A549 treated with dexamethasone at 1 μM for 4 hours (cell line): ENCODE data around the gene TSC22D4. TPM values are rescaled to one million over a fixed set of nuclear protein-coding genes. Genes with fewer than 3 reads are reported as not detected.

ENCODE experiments used
- total RNA-seq: library from RNA; stranded (reverse); fragments of 200-300 nt; extraction: Qiagen RNA extraction; gene quantifications from 5 replicates; pipeline ENCODE4 v1.2.3, GENCODE V29; 2022

The TSC22D4 gene
- total RNA-seq: 49.8 to 72.0 TPM (median 61.8 TPM) in 5 replicates

GRCh38 chr7:100478958-100479660 lies at the start of gene TSC22D4:
Gene TSC22D4 (minus strand): TSS chr7:100479214. CDS start chr7:100478038, 1,176 bp downstream.

DNA sequence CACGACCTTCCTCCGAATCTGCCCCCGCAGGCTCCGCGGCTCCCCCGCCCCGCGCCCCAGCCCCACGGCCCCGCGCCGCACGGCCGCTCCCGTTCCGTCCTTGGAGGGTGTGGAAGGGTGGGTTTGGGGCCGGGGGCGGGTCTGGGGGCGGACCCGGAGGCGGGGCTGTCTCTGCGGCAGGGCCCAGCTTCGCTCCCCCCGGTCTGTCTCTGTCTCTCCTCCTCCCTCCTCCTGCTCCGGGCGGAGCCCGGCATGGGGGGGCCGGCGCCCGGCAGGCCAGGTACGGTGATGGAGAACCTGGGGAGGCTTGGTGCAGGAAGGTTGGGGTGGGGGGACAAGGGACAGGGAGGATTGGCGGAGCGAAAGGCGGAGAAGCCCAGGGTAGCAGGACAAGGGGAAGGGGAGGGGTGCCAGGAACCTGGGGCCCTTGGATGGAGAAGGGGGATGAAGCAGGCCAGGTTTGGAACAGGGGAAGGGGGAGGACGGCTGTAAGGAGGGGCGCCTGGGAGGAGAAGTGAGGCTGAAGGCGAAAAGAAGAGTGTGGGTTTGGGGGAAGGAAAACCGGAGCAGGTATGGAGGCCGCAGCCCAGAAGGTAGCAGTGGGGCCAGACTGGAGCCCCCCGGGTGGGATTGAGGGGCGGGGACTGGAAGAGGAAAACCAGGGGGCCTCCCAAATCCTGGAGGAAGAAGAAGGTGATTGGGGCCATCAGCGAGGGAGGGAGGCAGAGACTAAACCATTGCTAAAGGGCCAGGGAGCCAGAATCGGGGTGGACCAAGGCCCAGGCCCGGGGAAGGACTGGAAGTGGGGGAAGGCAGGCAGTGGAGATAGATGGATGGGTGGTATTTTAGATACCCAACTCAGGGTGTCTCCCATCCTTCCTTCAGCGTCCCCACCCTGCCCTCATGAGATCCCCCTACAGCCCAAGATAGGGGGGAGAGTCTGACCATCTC lies 5.0 kb upstream of the TSC22D4 start, which contains the start of gene NYAP1:
Gene NYAP1 (plus strand): TSS at position 206 of the 951 bp plus-strand sequence. CDS start 1,385 bp downstream, outside the sequence.

DNA sequence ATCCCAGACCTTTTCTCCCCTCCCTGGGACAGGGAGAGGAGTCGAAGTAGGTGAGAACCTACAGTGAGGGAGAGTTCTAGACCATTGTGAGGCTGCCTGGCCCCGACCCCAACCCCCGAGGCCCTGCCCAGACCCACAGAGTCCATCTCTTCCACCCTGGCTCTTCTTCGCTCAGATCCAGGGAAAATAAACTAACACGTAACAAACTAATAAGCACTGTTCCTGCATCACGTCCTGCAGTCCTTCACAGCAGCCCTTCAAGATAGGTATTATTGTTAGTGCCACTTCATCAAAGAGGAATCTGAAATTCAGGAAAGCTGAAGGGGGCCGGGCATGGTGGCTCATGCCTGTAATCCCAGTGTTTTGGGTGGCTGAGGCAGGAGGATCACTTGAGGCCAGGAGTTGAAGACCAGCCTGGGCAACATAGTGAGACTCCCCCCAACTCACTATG lies 14.8 kb downstream of the TSC22D4 start, which contains the start of gene SPACDR:
Gene SPACDR (minus strand): TSS at position 51 of the 451 bp plus-strand sequence. CDS start 235 bp downstream, outside the sequence.

DNA sequence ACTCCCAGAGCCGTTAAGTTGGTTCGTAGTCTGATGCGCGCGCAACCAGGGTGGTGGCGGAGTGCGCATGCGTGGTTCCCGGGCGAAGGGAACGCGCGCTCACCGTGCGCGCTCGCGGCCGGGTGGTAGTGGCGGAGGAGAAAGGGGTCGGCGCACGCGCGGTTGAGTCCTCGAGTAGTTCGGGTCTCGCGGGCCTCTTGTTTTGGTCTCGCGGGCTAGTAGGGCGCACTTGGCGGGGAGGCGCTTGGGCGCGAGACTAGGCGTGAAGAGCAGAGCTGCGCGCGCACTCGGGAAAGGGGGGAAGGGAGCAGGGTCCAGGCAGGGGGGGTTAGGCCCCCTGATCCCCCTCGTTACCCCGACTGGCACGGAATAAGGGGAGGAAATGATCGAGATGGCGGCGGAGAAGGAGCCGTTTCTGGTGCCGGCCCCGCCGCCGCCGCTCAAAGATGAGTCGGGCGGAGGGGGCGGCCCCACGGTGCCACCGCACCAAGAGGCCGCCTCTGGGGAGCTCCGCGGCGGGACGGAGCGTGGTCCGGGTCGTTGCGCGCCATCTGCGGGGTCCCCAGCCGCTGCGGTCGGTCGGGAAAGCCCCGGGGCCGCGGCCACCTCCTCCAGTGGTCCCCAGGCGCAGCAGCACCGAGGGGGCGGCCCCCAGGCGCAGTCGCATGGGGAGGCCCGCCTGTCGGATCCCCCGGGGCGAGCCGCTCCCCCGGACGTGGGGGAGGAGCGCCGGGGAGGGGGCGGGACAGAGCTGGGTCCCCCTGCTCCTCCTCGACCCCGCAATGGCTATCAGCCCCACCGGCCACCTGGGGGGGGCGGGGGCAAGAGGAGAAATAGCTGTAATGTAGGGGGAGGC lies 49.1 kb downstream of the TSC22D4 start, which contains the start of gene MEPCE:
Gene MEPCE (plus strand): TSS at position 195 of the 856 bp plus-strand sequence. CDS start 188 bp downstream, at position 383.

GRCh38 chr7:100428199-100428966 lies 50.6 kb downstream of the TSC22D4 start, which contains the start of gene ZCWPW1:
Gene ZCWPW1 (minus strand): TSS chr7:100428703. CDS start chr7:100420649, 8,054 bp downstream.

Other genes starting within 250 kb of the TSC22D4 start
- gene SPDYE3, start 171.5 kb downstream of the TSC22D4 start, total RNA-seq: not detected in 5 replicates
- gene PILRB, start 121.1 kb downstream of the TSC22D4 start, total RNA-seq: 12.1 to 32.0 TPM (median 25.1 TPM) in 5 replicates
- 3.0 to 5.8 TPM (median 5.0 TPM) in 5 replicates for gene PILRA, start 105.7 kb downstream of the TSC22D4 start, total RNA-seq
- gene ZCWPW1, start 50.5 kb downstream of the TSC22D4 start, total RNA-seq: 0.86 to 1.7 TPM (median 1.5 TPM) in 5 replicates
- 37.5 to 52.8 TPM (median 47.6 TPM) in 5 replicates for gene MEPCE, start 49.4 kb downstream of the TSC22D4 start, total RNA-seq
- 32.6 to 42.1 TPM (median 38.3 TPM) in 5 replicates for gene PPP1R35, start 42.7 kb downstream of the TSC22D4 start, total RNA-seq
- gene SPACDR, start 15.0 kb downstream of the TSC22D4 start, total RNA-seq: 0.47 to 1.1 TPM (median 0.89 TPM) in 5 replicates
- 3.9 to 7.8 TPM (median 6.4 TPM) in 5 replicates for gene NYAP1, start 4.7 kb upstream of the TSC22D4 start, total RNA-seq
- gene AGFG2, start 60.0 kb upstream of the TSC22D4 start, total RNA-seq: 29.4 to 57.4 TPM (median 50.2 TPM) in 5 replicates
- gene SAP25, start 94.7 kb upstream of the TSC22D4 start, total RNA-seq: 0.32 to 0.66 TPM (median 0.38 TPM) in 4 of 5 replicates, not detected in the other
- gene LRCH4, start 106.9 kb upstream of the TSC22D4 start, total RNA-seq: 10.2 to 19.5 TPM (median 15.7 TPM) in 5 replicates
- 0.10 to 0.33 TPM (median 0.25 TPM) in 5 replicates for gene FBXO24, start 107.1 kb upstream of the TSC22D4 start, total RNA-seq
- gene PCOLCE, start 123.1 kb upstream of the TSC22D4 start, total RNA-seq: 6.8 to 10.9 TPM (median 8.8 TPM) in 5 replicates
- 15.5 to 21.8 TPM (median 20.2 TPM) in 5 replicates for gene MOSPD3, start 133.3 kb upstream of the TSC22D4 start, total RNA-seq
- 1.9 to 2.7 TPM (median 2.4 TPM) in 5 replicates for gene TFR2, start 162.3 kb upstream of the TSC22D4 start, total RNA-seq
- not detected in 5 replicates for gene ACTL6B, start 177.2 kb upstream of the TSC22D4 start, total RNA-seq
- 159 to 275 TPM (median 264 TPM) in 5 replicates for gene GNB2, start 194.5 kb upstream of the TSC22D4 start, total RNA-seq
- gene GIGYF1, start 215.0 kb upstream of the TSC22D4 start, total RNA-seq: 8.9 to 19.9 TPM (median 15.2 TPM) in 5 replicates
- 69.0 to 94.3 TPM (median 86.0 TPM) in 5 replicates for gene POP7, start 226.9 kb upstream of the TSC22D4 start, total RNA-seq
- 0.06 TPM in 1 of 5 replicates, not detected in the others for gene EPO, start 241.3 kb upstream of the TSC22D4 start, total RNA-seq